Transverse colon (tissue), 4 donors: ENCODE measurements around the gene LYZ. TPM values are rescaled to one million over a fixed set of nuclear protein-coding genes. Genes with fewer than 3 reads are reported as not detected.

ENCODE experiments used
- DNase-seq: peaks from one replicate; pipeline ENCODE4 v3.0.0-alpha.2; 2019
- H3K27ac ChIP-seq, 4 donors: fragments of 200-600 bp; sonication (generic); 2 replicates each; pipeline ENCODE4 v1.5.1; 2016 to 2018; ENCODE audit warnings: inconsistent platforms in 4 of 4
- H3K27me3 ChIP-seq: fragments of 200-600 bp; sonication (generic); 2 replicates; pipeline ENCODE4 v1.5.1; 2017; ENCODE audit warnings: inconsistent platforms
- H3K36me3 ChIP-seq, 4 donors: fragments of 200-600 bp; sonication (generic); 2 replicates each; pipeline ENCODE4 v1.5.1; 2017 to 2019; ENCODE audit warnings: inconsistent platforms in 4 of 4
- H3K4me1 ChIP-seq, 4 donors: fragments of 200-600 bp; sonication (generic); 2 replicates each; pipeline ENCODE4 v1.5.1; 2017 to 2020; ENCODE audit warnings: inconsistent platforms in 4 of 4
- H3K4me3 ChIP-seq, 4 donors: fragments of 200-600 bp; sonication (generic); 1 replicate in 1 of 4; 2 replicates in 3 of 4; pipeline versions ENCODE4 v1.5.1 to v1.6.1; 2017 to 2019; ENCODE audit warnings: inconsistent platforms in 4 of 4
- H3K9me3 ChIP-seq, 2 donors: fragments of 200-600 bp; sonication (generic); 2 replicates each; pipeline ENCODE4 v1.5.1; 2017 to 2019; ENCODE audit warnings: inconsistent platforms in 2 of 2
- CTCF ChIP-seq, 5 experiments: fragments of 200-600 bp in 3 of 5; fragments of 450-650 bp in 2 of 5; sonication (generic) in 3 of 5; IDR thresholded peaks; 1 replicate in 2 of 5; 2 replicates in 3 of 5; pipeline ENCODE4 v1.5.1; 2016 to 2017; ENCODE audit warnings: antibody characterized with exemption in 5 of 5, inconsistent platforms in 3 of 5, mild to moderate bottlenecking in 2 of 5, moderate library complexity in 1 of 5
- EP300 ChIP-seq: sonication (generic); formaldehyde crosslinking; IDR thresholded peaks from one replicate; pipeline ENCODE4 v1.6.1; 2017; ENCODE audit warnings: antibody characterized with exemption, low read depth
- POLR2A ChIP-seq: fragments of 450-650 bp; IDR thresholded peaks from one replicate; pipeline ENCODE4 v1.6.1; 2016; ENCODE audit warnings: antibody characterized with exemption, mild to moderate bottlenecking, moderate library complexity
- POLR2AphosphoS5 ChIP-seq, 3 donors: sonication (generic); formaldehyde crosslinking; IDR thresholded peaks; one replicate each; pipeline ENCODE4 v1.6.1; 2016; ENCODE audit warnings: antibody characterized with exemption in 3 of 3
- WGBS, 2 donors: methylation state at CpG; one replicate each; pipeline ENCODE4 v1.1.5; 2018; ENCODE audit warnings: low coverage in 1 of 2; 5-methylcytosine and 5-hydroxymethylcytosine counted together
- in situ Hi-C, 4 donors: fragments of 200-750 bp; cut with MboI; loops; one replicate each; pipeline versions ENCODE4 v1.15.0 to v1.15.1; 2017; ENCODE audit warnings: low sequenced_read_pairs in 3 of 4, low pct_ligation_motif_present in 1 of 4, low pct_unique_long_range_greater_than_20kb in 1 of 4
- intact Hi-C: fragments of 100-400 bp; cut with DNase I; formaldehyde crosslinking; loops from one replicate; pipeline ENCODE4 v1.15.1; 2023; ENCODE audit warnings: low total_unique reads
- total RNA-seq, 4 donors: library from RNA; depleted of rRNA; stranded (reverse); fragments of >200 nt; gene quantifications; one replicate each; pipeline ENCODE4 v1.1.0, GENCODE V29; 2016

LYZ gene
- total RNA-seq, 4 donors from 2014 or later: 2.0 to 43.0 (median 25.3) TPM

GRCh38 chr12:69339999-69340398 lies 8.2 kb upstream of the LYZ start:
- no peaks in the 10 kb centered on the region for H3K9me3 ChIP-seq
- WGBS, 2 donors: 64 to 75% methylated on average over 2 of the region's 2 CpGs
- in situ Hi-C loops: no loop called here
- H3K4me1 ChIP-seq: peaks cover 0 to 7% (median under 1%) of the 10 kb centered on the region in 4 donors
- intact Hi-C loops: no loop called here
- no peaks in the 10 kb centered on the region for H3K36me3 ChIP-seq
- H3K27me3 ChIP-seq: no peaks in the 10 kb centered on the region
- DNase-seq: no peak
- H3K4me3 ChIP-seq: no peak overlapping the region
- H3K27ac ChIP-seq: no peak overlapping the region
- TF ChIP-seq POLR2AphosphoS5 (IDR thresholded peaks at IDR 0.05) (no peak), CTCF (IDR thresholded peaks at IDR 0.05) (no peak), EP300 (no peak)

GRCh38 chr12:69341328-69341727 lies 6.9 kb upstream of the LYZ start:
- DNase-seq: no peak
- TF ChIP-seq EP300 (no peak), CTCF (IDR thresholded peaks at IDR 0.05) (no peak), POLR2A (no peak), POLR2AphosphoS5 (IDR thresholded peaks at IDR 0.05) (no peak)
- H3K9me3 ChIP-seq: no peaks in the 10 kb centered on the region
- H3K27ac ChIP-seq: no peak overlapping the region
- 74 to 76% methylated on average over 3 to 5 of the region's 5 CpGs for WGBS, 2 donors
- peaks cover 0 to 9% (median 5%) of the 10 kb centered on the region in 4 donors for H3K4me1 ChIP-seq
- no peak overlapping the region for H3K4me3 ChIP-seq
- no peaks in the 10 kb centered on the region for H3K36me3 ChIP-seq
- in situ Hi-C loops (no loop called here), intact Hi-C loops (no loop called here)
- no peaks in the 10 kb centered on the region for H3K27me3 ChIP-seq

- in situ Hi-C loops (no loop called here), intact Hi-C loops (no loop called here)
- Histone ChIP-seq H3K27ac (no peak overlapping the region), H3K27me3 (no peaks in the 10 kb centered on the region), H3K4me1 (peaks cover 0 to 9% (median 5%) of the 10 kb centered on the region in 4 donors), H3K36me3 (no peaks in the 10 kb centered on the region), H3K4me3 (no peak overlapping the region), H3K9me3 (no peaks in the 10 kb centered on the region)
- DNase-seq: no peak
- 71 to 72% methylated on average over 2 of the region's 2 CpGs for WGBS, 2 donors
- TF ChIP-seq POLR2A (no peak), EP300 (no peak)
Measured at GRCh38 chr12:69342421-69342820, 5.8 kb upstream of the LYZ start.

GRCh38 chr12:69343357-69343756 lies 4.8 kb upstream of the LYZ start:
- no peak for DNase-seq
- WGBS, 2 donors: 77 to 84% methylated on average over 2 to 3 of the region's 3 CpGs
- Histone ChIP-seq H3K27ac (no peak overlapping the region), H3K9me3 (no peaks in the 10 kb centered on the region), H3K4me3 (no peak overlapping the region), H3K36me3 (no peaks in the 10 kb centered on the region), H3K4me1 (peaks cover 0 to 17% (median 3%) of the 10 kb centered on the region in 4 donors), H3K27me3 (no peaks in the 10 kb centered on the region)
- in situ Hi-C loops (no loop called here), intact Hi-C loops (no loop called here)
- TF ChIP-seq EP300 (no peak), CTCF (IDR thresholded peaks at IDR 0.05) (no peak), POLR2A (no peak), POLR2AphosphoS5 (IDR thresholded peaks at IDR 0.05) (no peak)

GRCh38 chr12:69343885-69344612 lies 4.1 kb upstream of the LYZ start:
- Histone ChIP-seq H3K9me3 (no peaks in the 10 kb centered on the region), H3K27ac (no peak overlapping the region), H3K27me3 (no peaks in the 10 kb centered on the region), H3K4me1 (peaks cover 0 to 18% (median 2%) of the 10 kb centered on the region in 4 donors), H3K4me3 (no peak overlapping the region), H3K36me3 (no peaks in the 10 kb centered on the region)
- in situ Hi-C loops: no loop called here
- intact Hi-C loops: no loop called here
- TF ChIP-seq CTCF (IDR thresholded peaks at IDR 0.05) (no peak), POLR2A (no peak), POLR2AphosphoS5 (IDR thresholded peaks at IDR 0.05) (no peak), EP300 (no peak)
- WGBS, 2 donors: 40 to 67% methylated on average over 2 to 3 of the region's 3 CpGs
- no peak for DNase-seq
